ENCODE data around the gene MROH7. TPM values are rescaled to one million over a fixed set of nuclear protein-coding genes. Genes with fewer than 3 reads are reported as not detected.

Gene MROH7
- total RNA-seq, 2 experiments from 2014 or later: 0.07 to 0.10 TPM

- Mint-ChIP-seq H3K9me3 (peaks cover 10% of the 10 kb centered on the region), H3K27ac (no peak overlapping the region), H3K4me3 (no peak overlapping the region), H3K27me3 (ENCODE audit: low read depth) (no peaks in the 10 kb centered on the region), H3K36me3 (ENCODE audit: low read depth) (peaks cover 3% of the 10 kb centered on the region), H3K4me1 (ENCODE audit: low read depth) (no peaks in the 10 kb centered on the region)
- intact Hi-C loops (cut with micrococcal nuclease): loop anchor here (10.0 kb wide), 1 partner anchor 141 kb away; no protein-coding TSS in a partner anchor
- CTCF ChIA-PET: no interaction called here
- no peak for DNase-seq
These were observed 4.5 kb downstream of the MROH7 start for GRCh38 chr1:54645806-54646676.

- Mint-ChIP-seq H3K9me3 (peaks cover under 1% of the 10 kb centered on the region), H3K27ac (no peak overlapping the region), H3K36me3 (ENCODE audit: low read depth) (no peaks in the 10 kb centered on the region), H3K4me1 (ENCODE audit: low read depth) (no peaks in the 10 kb centered on the region), H3K4me3 (no peak overlapping the region), H3K27me3 (ENCODE audit: low read depth) (no peaks in the 10 kb centered on the region)
- DNase-seq: no peak
- intact Hi-C loops (cut with micrococcal nuclease): loop anchor here (10.0 kb wide), 1 partner anchor 145 kb away; no protein-coding TSS in a partner anchor
- CTCF ChIA-PET: no interaction called here
These were observed 7.7 kb downstream of the MROH7 start for GRCh38 chr1:54649130-54649898.

- Mint-ChIP-seq H3K27me3 (ENCODE audit: low read depth) (no peaks in the 10 kb centered on the region), H3K4me3 (no peak overlapping the region)
- CTCF ChIA-PET: no interaction called here
These were observed 8.3 kb downstream of the MROH7 start for GRCh38 chr1:54649921-54650320.

GRCh38 chr1:54650417-54650816, 8.8 kb downstream of the MROH7 start:
- H3K36me3 Mint-ChIP-seq (ENCODE audit: low read depth): no peaks in the 10 kb centered on the region
- DNase-seq: no peak
- no peak overlapping the region for H3K27ac Mint-ChIP-seq
- no peaks in the 10 kb centered on the region for H3K4me1 Mint-ChIP-seq (ENCODE audit: low read depth)
- intact Hi-C loops (cut with micrococcal nuclease): no loop called here
- H3K27me3 Mint-ChIP-seq (ENCODE audit: low read depth): no peaks in the 10 kb centered on the region
- CTCF ChIA-PET: no interaction called here
- no peaks in the 10 kb centered on the region for H3K9me3 Mint-ChIP-seq
- H3K4me3 Mint-ChIP-seq: no peak overlapping the region

More at GRCh38 chr1:54649921-54650320, 8.3 kb downstream of the MROH7 start:
- intact Hi-C loops (cut with micrococcal nuclease): loop anchor here (10.0 kb wide), 1 partner anchor 145 kb away; no protein-coding TSS in a partner anchor
- H3K9me3 Mint-ChIP-seq: no peaks in the 10 kb centered on the region
- H3K27ac Mint-ChIP-seq: no peak overlapping the region
- H3K4me1 Mint-ChIP-seq (ENCODE audit: low read depth): no peaks in the 10 kb centered on the region
- DNase-seq: no peak
- H3K36me3 Mint-ChIP-seq (ENCODE audit: low read depth): no peaks in the 10 kb centered on the region

GRCh38 chr1:54651608-54652007, 10.0 kb downstream of the MROH7 start:
- Mint-ChIP-seq H3K36me3 (ENCODE audit: low read depth) (no peaks in the 10 kb centered on the region), H3K9me3 (no peaks in the 10 kb centered on the region), H3K4me1 (ENCODE audit: low read depth) (no peaks in the 10 kb centered on the region), H3K27ac (no peak overlapping the region), H3K27me3 (ENCODE audit: low read depth) (no peaks in the 10 kb centered on the region), H3K4me3 (no peak overlapping the region)
- intact Hi-C loops (cut with micrococcal nuclease): no loop called here
- CTCF ChIA-PET: no interaction called here
- DNase-seq: no peak

- no peak overlapping the region for H3K4me3 Mint-ChIP-seq
- no peaks in the 10 kb centered on the region for H3K27me3 Mint-ChIP-seq (ENCODE audit: low read depth)
- H3K27ac Mint-ChIP-seq: no peak overlapping the region
- intact Hi-C loops (cut with micrococcal nuclease): no loop called here
- no peaks in the 10 kb centered on the region for H3K4me1 Mint-ChIP-seq (ENCODE audit: low read depth)
- no peaks in the 10 kb centered on the region for H3K36me3 Mint-ChIP-seq (ENCODE audit: low read depth)
- no peaks in the 10 kb centered on the region for H3K9me3 Mint-ChIP-seq
- DNase-seq: no peak
- CTCF ChIA-PET: no interaction called here
These were observed 10.6 kb downstream of the MROH7 start for GRCh38 chr1:54652168-54652567.

- Mint-ChIP-seq H3K27ac (no peak overlapping the region), H3K36me3 (ENCODE audit: low read depth) (no peaks in the 10 kb centered on the region), H3K27me3 (ENCODE audit: low read depth) (no peaks in the 10 kb centered on the region), H3K4me3 (no peak overlapping the region), H3K9me3 (peaks cover 2% of the 10 kb centered on the region), H3K4me1 (ENCODE audit: low read depth) (no peaks in the 10 kb centered on the region)
- intact Hi-C loops (cut with micrococcal nuclease): no loop called here
- no peak for DNase-seq
- CTCF ChIA-PET: no interaction called here
These were observed 11.4 kb downstream of the MROH7 start for GRCh38 chr1:54653036-54653435.

GRCh38 chr1:54658164-54658913, 16.8 kb downstream of the MROH7 start:
- Mint-ChIP-seq H3K36me3 (ENCODE audit: low read depth) (no peaks in the 10 kb centered on the region), H3K4me1 (ENCODE audit: low read depth) (peaks cover 2% of the 10 kb centered on the region), H3K4me3 (no peak overlapping the region), H3K9me3 (peaks cover 9% of the 10 kb centered on the region), H3K27me3 (ENCODE audit: low read depth) (no peaks in the 10 kb centered on the region), H3K27ac (no peak overlapping the region)
- DNase-seq: no peak
- CTCF ChIA-PET: interaction anchor here (1.4 kb wide), 1 partner anchor 132 kb away, joined by 4 read pairs; no protein-coding TSS in a partner anchor
- intact Hi-C loops (cut with micrococcal nuclease): no loop called here

- CTCF ChIA-PET: interaction anchor here (0.6 to 0.7 kb wide), 2 partner anchors 11 to 281 kb away, joined by 3 to 4 read pairs; no protein-coding TSS in a partner anchor
- no peak for DNase-seq
- no peak overlapping the region for H3K27ac Mint-ChIP-seq
- intact Hi-C loops (cut with micrococcal nuclease): no loop called here
- H3K27me3 Mint-ChIP-seq (ENCODE audit: low read depth): no peaks in the 10 kb centered on the region
- H3K9me3 Mint-ChIP-seq: peaks cover 3% of the 10 kb centered on the region
- peaks cover 2% of the 10 kb centered on the region for H3K4me1 Mint-ChIP-seq (ENCODE audit: low read depth)
- no peak overlapping the region for H3K4me3 Mint-ChIP-seq
- no peaks in the 10 kb centered on the region for H3K36me3 Mint-ChIP-seq (ENCODE audit: low read depth)
These were observed 22.1 kb downstream of the MROH7 start for GRCh38 chr1:54663725-54664124.

GRCh38 chr1:54664364-54664763, 22.8 kb downstream of the MROH7 start:
- Mint-ChIP-seq H3K4me1 (ENCODE audit: low read depth) (peaks cover 2% of the 10 kb centered on the region), H3K27me3 (ENCODE audit: low read depth) (no peaks in the 10 kb centered on the region), H3K4me3 (no peak overlapping the region), H3K36me3 (ENCODE audit: low read depth) (no peaks in the 10 kb centered on the region), H3K9me3 (peaks cover 3% of the 10 kb centered on the region), H3K27ac (no peak overlapping the region)
- CTCF ChIA-PET: no interaction called here
- intact Hi-C loops (cut with micrococcal nuclease): no loop called here
- DNase-seq: no peak

- Mint-ChIP-seq H3K4me1 (ENCODE audit: low read depth) (no peaks in the 10 kb centered on the region), H3K27me3 (ENCODE audit: low read depth) (no peaks in the 10 kb centered on the region), H3K9me3 (no peaks in the 10 kb centered on the region), H3K27ac (no peak overlapping the region), H3K36me3 (ENCODE audit: low read depth) (no peaks in the 10 kb centered on the region), H3K4me3 (no peak overlapping the region)
- CTCF ChIA-PET: no interaction called here
- intact Hi-C loops (cut with micrococcal nuclease): no loop called here
- DNase-seq: no peak
These were observed 24.3 kb downstream of the MROH7 start for GRCh38 chr1:54665852-54666251.

GRCh38 chr1:54666333-54666732, 24.7 kb downstream of the MROH7 start:
- Mint-ChIP-seq H3K27ac (no peak overlapping the region), H3K4me3 (no peak overlapping the region), H3K36me3 (ENCODE audit: low read depth) (no peaks in the 10 kb centered on the region), H3K27me3 (ENCODE audit: low read depth) (no peaks in the 10 kb centered on the region), H3K4me1 (ENCODE audit: low read depth) (no peaks in the 10 kb centered on the region), H3K9me3 (no peaks in the 10 kb centered on the region)
- CTCF ChIA-PET: interaction anchor here (0.6 kb wide), 1 partner anchor 31 kb away, joined by 4 read pairs; no protein-coding TSS in a partner anchor
- DNase-seq: no peak
- intact Hi-C loops (cut with micrococcal nuclease): no loop called here
